ENCODE data around the gene OTUD3.
"Not testable (repeated sequence)": the region's sequence is repeated elsewhere in the genome, so short reads cannot be mapped to it uniquely, and the experiment has no call there.

The OTUD3 gene

DNA sequence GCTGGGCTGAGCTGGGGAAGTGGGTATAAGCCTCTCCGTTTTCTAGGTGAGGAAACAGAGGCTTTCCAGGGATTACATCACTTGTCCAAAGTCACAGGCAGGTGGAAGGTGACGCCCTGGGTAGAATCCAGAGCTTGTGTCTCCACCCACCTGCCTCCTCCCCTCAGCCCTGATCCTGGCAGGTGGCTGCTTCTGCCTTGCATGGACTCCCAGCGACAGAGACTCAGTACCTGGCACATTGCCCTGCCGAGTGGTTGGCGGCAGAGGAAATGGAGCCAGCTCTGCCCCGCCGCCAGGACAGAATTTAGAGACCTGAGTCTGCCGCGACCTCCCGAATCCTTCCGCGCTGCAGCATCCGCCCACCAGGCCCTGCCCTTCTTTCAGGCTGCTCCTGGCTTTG lies 39.1 kb downstream of the OTUD3 start:
- no peak for DNase-seq

DNA sequence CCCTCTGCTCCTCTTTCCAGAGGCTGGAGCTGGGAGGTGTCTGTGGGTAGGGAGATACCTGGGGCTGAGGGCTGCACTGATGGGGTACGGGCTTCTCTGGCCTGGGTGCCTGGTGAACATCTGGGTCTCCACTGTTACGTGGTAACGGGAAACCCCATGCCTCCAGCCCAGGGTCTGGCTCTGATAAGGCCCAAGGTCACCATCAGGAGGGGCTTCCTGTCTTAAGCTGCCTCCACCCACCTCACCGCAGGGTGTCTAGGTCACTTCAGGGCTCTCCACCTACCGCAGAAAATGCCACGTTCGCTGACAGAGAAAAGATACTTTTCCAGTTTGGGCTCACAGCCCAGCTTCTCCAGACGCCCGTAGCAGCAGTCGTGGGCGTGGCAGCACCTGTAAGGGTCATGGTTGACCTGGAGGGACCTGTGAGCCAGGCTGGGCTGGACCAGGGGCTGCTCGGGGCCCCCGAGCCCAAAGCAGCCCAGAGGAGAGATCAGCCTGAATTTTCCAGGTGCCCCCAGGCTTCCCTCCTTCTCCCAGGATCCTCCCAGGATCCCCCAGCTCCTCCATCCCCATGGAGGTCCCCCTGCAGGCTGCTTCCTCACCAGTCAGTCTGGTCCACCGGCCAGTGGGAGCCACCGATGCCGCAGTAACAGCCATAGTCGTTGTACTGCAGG lies 40.0 kb downstream of the OTUD3 start:
- no peak for DNase-seq

DNA sequence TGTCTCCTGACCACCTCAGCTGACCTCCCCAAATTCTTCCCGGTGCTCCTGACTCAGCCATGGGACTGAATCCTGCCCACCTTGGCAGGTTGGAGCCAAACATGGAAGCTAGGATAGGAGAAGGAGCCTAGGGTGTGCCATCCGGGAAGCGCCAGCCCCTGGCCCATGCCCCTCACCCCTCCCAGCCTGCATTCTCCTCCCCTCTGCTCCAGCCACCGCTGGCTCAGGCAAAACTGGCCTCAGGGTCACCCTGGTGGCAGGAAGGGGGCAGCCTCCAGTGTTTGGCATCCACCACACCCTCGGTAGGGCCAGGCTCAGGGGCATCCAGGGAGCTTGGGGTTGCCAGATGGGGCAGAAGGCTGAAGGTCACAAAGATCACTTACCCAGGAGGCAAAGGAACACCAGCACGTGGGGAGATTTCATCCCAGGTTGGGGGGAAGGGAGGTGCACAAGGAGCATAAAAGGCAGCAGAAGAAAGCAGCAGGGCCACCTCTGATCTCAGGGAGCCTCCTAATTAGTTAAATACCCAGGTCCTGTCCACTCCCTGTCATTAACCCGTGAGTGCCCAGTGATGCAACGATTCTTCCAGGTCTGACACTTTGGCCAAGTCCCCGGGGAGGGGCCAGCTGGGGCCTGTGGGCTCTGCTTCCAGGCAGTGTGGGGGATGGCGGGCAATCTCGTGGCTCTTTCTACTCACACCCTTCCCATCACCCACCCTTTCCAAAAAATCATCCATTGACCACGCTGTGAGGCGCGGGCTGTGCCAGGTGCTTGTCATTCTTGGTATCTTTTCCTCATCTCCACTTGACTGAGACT lies 41.1 kb downstream of the OTUD3 start, which contains the start of gene PLA2G2E:
Gene PLA2G2E, minus strand, starts transcription at position 481 of the 816 bp plus-strand sequence. Its CDS starts 58 bp downstream, at position 423.
- no peak for DNase-seq

DNA sequence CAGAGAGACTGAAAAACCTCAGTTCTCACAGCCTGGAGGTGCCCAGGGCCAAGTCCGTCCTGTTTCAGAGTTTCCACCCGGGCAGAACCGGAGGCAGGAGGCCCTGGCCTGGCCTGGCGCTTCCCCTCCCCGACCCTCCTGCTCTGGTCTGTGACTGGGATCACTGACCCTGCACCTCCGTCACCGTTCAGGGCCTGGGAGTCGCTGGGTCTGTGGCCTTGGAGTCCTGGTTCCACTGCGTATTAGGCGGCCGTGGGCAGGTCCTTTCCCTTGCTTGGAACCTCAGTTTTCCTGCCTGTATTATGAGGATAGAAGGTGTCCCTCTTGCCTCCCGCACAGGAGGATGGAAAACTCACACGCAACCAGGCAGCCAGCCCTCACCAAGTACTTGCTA lies 41.8 kb downstream of the OTUD3 start:
- DNase-seq, result no peak

DNA sequence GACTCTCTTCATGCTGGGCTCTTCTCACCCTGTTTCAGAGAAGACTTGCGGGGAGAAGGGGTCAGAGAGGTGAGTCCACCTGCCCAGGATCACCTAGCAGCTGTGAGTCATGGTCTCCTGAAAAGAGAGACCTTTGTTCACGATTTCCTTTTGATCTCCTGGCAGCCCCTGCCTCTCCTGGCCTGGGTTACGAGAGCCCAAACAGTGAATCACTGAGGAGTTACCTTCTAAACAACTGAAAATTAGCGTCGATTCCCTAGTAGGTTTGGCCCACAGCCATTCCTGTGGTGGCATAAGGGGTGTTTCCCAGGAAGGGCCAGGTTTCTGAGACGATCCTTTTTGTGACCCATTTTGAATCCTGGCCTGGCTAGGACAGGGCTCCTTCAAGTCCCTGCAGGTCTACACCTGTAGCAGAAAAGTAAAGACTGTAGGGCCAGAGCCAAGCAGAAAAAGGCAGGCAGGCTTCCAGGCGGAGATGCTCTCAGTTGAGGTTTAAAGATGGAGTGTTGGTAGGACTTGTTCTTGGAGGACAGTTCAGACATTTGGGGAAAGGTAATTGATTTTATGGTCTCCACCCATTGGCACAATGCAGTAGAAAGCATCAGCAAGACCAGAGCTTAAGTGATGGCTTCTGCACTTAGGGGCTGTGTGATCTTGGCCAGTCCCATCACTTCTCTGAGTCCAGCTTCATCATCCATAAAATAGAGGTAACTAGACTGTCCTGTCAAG lies 43.3 kb downstream of the OTUD3 start:
- DNase-seq, result no peak

DNA sequence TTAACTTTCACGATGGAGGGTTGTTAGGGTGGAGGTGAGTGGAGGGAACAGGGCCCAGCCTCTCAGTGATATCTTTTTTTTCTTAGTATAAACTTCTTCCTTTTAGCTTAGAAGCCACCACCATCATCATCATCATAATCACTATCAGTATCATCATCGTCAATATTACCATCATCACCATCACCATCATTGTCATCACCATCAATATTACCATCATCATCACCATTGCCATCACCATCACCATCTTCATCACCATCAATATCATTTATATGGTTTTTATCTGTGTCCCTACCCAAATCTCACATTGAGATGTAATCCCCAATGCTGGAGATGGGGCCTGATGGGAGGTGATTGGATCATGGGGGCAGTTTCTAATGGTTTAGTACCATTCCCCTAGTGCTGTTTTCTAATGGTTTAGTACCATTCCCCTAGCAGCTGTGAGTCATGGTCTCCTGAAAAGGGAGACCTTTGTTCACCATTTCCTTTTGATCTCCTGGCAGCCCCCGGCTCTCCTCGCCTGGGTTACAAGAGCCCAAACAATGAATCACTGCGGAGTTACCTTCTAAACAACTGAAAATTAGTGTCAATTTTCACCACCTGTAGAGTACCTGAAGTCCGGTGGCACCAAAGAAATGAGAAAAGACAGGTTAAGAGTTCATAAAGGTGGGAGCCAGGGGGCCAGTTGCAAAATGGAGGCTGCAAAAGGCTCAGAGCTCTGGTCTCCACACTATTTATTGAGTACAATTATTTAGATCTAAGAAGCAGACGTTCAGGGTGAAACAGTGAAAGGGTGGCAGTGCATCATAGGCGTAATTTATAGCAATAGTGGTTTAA lies 44.3 kb downstream of the OTUD3 start:
- no peak for DNase-seq

DNA sequence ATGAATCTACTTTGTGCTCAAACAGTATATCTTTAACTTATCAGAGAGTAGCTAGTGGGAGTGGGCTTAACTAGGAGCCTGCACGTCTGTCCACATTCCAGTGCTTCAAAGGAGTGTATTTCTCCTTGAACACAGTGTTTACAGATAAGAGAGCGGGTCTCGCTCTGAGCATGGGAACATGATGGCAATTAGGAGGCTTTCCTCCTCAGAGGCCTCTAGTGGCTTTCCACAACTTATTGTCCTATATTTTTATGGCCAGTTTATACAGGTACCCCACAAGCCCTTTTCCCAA lies 44.9 kb downstream of the OTUD3 start:
- DNase-seq, result not testable (repeated sequence)

DNA sequence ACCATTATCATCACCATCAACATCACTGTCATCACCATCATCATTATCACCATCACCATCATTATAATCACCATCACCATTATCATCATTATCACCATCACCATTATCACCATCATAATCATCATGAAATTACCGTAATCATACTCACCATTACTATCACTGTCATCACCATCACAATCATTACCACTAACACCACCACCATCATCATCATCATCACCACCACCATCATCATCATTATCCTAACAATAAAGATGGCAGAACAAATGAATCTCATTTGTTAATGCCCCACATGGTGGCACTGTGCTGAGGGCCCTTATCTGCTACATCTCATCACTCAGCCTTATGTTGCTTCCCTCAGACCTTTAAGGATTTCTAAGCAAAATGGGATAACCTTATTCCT lies 50.7 kb downstream of the OTUD3 start:
- DNase-seq, result no peak

DNA sequence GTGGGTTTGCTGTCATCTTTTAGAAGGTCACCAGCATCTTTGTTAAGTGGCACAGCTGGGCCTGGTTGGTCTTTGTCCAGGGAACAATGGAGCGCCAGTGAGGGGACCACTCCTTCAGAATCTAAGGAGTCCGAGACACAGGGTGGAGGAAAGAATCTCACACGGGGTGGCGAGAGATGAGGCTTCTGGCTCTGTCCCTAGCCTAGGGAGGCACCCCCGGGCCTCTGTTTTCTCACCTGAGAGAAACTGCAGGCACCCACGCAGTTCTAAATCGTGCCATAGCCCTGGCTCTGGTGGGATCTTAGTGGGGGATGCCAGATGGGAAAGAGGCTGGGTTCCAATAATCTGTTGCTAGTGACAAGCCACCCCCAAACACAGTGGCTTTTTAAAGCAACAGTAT lies 52.1 kb downstream of the OTUD3 start:
- DNase-seq, result no peak

DNA sequence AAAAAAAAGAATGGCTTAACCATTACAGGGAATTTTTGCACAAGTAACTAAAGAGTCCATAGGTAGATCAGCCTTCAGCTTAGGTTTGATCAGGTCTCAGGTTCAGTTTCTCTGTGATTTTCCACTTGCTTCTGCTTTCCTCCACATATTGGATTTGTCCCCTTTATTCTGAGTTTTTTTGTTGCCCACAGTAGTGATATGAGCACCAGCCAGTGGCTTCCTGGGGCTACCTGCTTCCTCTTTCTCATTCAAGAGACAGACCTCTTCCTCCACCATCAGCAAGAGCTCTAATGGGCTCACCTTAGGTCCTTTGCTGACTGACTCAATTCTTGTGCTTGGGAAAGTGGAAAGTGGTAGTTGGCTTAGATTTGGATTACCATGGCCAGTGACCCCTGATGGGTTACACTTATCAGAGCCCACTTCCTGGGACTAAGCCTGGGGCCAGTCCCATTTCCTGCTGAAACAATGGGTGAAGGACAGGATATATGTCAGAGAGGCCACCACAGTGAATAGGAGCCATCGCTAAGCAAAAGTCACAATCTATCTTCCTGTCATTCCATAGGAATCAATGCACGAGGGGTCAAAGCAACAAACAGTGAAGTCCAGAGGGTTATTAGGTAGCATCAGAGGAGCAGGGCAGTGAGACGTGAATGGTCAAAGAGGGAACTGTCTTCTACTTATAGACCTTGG lies 54.0 kb downstream of the OTUD3 start:
- no peak for DNase-seq

DNA sequence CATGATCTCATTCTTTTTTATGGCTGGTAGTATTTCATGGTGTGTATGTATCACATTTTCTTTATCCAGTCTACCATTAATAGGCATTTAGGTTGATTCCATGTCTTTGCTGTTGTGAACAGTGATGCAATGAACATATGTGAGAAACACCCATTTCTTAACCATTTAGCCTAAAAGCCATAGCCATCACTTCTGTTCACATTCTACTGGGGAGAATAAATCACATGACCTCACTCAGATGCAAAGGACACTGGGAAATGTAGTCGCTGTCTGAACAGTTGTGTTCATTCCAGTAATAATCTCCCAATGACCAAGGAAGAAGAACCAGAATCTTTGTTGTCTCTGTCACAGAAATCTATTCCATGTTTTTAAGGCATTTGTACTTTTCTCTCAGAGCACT lies 56.3 kb downstream of the OTUD3 start:
- no peak for DNase-seq

DNA sequence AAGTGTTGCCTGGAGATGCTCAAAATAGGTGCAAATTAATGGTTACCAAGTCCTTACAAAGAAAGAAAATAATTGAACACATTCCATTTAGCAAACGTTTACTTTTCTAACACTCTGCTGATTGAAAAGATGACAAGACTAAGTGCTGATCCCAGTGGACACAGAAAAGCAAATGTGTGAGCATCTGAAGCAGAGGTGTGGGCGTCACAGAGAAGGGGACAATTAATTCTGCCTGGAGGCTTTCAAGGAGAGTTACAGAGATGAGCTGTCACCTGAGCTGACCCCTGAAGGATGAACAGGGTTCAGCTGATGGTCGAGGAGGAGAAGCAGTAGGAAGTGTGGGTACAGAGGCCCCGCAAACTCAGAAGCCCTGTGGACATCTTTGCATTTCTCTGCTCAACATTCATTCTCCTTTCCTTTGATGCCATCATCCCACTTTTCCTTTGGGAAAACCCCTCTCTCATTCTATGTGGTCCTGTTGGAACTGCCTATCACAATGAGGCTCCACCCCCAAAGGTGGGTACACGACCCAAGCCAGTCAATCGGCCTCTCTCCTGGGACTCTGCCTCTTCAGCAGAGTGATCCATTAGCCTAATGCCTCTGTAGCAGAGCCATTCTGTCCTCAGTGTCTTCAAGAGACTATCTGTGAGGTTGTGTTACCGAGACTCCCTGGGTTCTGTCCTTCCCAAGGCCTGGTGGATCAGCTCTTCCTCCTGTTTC lies 58.5 kb downstream of the OTUD3 start:
- no peak for DNase-seq

DNA sequence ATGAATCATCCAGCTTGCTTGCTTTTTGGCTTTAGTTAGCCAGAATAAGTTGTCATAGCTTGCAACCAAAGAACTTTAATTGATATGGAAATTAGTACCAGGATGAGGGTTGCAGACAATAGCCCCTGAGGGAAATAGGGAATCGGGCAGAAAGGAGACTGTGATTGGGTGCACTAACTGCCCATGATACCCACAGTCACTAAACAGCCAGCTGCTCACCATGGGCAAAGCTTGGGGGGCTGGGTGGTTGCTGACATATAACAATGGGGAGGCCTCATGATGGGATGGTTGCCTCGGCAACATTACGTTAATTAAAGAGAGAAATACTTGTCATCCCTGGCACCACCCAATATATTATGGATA lies 59.0 kb downstream of the OTUD3 start:
- DNase-seq, result no peak

DNA sequence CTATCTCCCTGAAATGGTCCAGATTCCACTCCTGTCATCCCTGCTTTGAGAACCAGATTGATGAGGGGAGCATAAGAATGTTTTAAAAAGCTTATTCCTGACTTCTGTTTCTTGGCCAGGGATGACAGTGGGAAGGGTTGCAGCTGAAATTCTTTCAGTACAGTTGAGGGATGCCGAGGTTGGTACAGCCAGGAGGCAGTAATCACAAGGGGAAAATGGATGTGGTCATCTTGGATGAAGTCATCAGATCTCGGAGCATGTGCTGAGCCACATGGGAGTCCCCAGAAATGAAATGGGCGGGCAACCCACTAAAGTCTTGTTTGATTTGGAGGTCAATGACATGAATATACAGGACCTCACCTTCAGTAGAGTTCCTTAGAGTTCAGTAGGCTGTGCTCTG lies 59.9 kb downstream of the OTUD3 start:
- no peak for DNase-seq

DNA sequence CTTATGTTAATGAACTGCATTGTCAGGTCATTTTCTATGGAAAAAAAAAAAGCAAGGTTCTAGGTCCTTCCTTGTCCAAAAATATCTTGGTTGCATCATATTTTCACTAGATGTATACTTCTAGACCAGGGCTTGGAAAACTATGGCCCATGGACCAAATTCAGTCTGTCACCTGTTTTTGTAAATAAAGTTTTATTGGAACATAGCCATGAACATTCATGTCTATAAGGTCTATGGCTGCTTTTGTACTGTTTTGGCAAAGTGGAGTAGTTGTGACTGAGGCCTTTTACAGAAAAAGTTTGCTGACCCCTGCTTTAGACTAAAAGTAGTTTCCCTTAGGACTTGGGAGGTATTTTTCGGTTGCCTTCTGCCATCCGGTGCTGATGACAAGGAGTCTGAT lies 60.5 kb downstream of the OTUD3 start:
- no peak for DNase-seq

DNA sequence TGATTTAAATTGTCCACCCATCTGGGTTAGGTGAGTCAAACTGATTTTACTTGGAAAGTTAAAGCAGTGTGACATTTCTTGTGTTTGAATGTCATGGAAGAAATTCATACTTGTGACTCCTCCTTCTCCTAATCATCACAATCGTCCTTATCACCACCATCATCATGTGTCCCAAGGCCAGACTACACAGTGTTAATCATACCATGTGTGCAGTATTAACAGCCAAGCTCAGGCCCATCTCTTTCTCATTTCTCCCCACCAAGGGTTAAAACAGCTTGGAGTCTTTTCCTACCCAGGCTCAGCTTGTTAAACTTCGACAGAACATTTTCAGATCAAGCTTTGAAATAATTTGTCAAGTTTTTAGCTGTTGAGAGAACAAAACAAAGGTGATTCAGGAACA lies 63.7 kb downstream of the OTUD3 start:
- no peak for DNase-seq

DNA sequence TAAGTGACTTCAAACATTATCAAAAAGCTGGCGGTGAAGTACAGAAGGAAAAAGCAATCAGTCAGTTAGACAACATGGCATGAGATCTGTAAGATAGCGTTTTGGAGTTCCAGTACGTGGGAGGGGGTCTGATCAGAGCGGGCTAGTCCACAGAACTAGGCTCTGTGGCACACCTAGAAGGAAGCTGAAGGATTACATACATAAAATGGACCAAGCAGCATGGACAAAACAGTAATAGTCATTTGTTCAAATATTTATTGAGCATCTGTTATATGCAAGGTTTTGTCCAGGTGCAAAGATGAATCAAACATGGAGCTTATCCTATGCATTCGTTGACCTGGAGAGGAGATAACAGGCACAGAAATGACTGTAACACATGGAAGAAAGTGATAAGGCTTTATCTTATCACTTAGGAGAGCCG lies 64.1 kb downstream of the OTUD3 start:
- DNase-seq, result no peak

DNA sequence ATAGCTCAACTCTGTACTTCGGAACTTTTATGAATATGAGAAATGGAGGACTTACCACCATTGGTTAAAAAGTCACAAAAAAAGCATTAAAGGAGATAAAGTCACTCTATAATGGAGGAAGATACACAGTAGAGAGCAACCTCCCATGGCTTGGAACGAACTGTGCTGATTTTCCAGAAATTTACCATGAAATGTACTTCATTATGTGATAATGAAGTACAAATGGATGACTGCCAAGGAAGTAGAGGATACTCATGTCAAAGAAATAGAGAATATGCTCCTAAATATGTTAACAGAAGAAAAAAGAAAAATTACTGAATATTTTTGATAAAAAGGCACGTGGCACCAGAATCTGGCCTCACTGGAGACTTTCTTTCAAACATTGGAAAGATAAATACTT lies 64.8 kb downstream of the OTUD3 start:
- DNase-seq, result no peak

DNA sequence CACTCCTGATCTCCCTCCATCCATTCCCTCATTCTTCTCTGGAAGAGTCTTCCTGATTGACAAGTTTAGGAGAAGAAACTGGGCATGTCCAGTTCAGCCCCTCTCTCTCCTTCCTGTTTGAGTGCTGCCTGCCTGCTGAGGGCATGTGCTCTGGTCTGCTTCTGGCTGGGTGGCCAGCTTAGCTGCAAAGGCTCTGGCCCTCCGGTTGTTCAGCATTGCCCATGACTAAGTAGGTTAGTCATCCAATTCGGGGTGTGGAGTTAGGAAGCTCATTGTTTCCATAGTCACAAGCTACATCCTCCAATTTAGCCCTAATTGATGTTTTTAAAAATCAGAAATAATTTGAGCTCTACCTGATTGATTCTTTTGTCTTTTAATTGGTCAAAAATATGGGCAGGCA lies 66.8 kb downstream of the OTUD3 start:
- no peak for DNase-seq

DNA sequence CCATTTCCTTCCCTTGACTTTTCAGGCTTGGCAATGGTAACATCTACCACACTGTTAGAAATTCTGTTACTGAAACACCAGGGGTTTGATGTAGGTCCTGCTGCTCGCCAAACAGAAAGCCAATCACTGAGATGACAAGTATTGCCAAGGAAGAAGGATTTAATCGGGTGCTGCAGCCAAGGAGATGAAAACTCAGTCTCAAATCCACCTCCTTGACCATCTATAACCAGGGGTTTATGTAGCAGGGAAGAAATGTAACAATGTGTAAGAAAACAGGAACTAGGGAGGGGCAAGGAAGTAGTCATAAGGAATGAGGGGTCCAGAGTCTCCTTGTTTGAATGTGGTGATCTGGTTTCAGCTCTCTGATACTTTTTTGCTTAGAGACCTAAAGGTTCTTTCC lies 71.9 kb downstream of the OTUD3 start:
- no peak for DNase-seq

DNA sequence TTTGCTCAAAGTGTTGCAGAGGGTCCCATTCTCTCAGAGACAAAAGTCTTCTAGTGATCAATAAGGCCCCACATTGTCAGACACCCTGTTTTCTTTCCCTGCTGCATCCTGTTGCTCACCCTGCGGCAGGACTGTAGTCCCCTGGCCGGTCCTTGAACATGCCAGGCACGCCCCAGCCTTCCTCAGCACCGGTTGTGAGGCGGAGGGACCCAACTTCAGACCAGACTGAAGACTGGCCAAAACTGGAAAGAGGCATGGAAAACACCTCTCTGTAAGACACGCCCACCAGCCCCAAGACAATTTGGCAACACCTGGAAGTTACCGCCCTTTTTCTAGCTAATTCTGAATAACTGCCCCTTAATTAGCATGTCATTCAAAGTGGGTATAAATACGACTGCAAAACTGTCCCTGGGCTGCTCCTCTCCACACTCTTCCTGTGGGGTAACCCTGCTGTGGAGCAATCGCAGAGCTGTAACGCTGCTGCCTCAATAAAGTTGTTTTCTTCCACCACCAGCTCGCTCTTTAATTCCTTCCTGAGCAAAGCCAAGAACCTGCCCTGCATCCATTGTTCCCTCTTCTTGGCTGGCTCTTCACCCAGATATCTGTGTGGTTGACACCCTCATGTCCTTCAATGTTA lies 73.5 kb downstream of the OTUD3 start:
- DNase-seq, result no peak

All from activated CD4-positive, alpha-beta T cell treated with anti-CD3 and anti-CD28 coated beads for 4 hours (primary cell).